HG02970 (cell line): ENCODE measurements around the gene BBX.
"Not testable (repeated sequence)": the region's sequence is repeated elsewhere in the genome, so short reads cannot be mapped to it uniquely, and the experiment has no call there.

ENCODE experiments used
- ATAC-seq: cut with Tn5 transposase; IDR thresholded peaks from one replicate; pipeline ENCODE4 v1.9.1; 2021; ENCODE audit warnings: mild to moderate bottlenecking, moderate library complexity, moderate number of reproducible peaks; ENCODE audit not compliant: unreplicated experiment, low FRiP score

Gene BBX

DNA sequence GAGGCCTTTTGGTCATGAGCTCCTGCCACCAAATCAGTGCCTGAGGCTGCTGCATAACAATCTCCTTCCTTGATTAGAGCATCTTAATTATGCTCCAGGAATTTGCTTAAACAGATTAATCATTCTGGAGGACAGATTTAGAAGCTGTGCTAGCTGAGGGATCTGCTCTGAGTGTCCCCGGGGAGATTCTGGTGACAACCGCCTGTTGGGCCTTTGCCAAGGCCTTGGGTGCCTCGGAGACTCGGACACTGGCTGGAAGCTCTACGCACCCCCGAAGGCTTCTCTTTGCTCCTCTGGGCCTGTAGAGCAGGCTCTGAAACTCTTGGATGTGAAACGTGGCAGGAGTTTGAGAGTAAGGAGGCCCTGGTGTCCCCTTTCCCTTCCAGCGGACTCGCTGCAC is 304.0 kb downstream of the BBX start:
- ATAC-seq = no peak

DNA sequence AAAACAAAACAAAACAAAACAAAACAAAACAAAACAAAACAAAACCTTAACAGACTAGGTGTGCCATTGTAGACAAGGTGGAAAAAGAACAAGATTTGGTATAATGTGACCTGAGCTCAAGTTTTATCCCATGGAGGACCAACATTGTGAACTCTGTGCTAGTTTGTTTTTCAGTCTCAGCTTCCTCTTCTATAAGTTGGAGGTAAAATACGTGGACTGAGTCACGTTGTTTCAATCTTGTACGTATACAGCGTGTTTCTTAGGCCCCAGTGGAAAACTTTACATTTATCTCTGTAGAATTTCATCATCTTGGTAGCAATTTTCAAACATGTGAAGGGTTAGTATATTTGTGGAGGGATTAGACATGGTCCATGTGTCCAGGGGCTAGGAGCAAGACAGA is 306.4 kb downstream of the BBX start:
- ATAC-seq = no peak

DNA sequence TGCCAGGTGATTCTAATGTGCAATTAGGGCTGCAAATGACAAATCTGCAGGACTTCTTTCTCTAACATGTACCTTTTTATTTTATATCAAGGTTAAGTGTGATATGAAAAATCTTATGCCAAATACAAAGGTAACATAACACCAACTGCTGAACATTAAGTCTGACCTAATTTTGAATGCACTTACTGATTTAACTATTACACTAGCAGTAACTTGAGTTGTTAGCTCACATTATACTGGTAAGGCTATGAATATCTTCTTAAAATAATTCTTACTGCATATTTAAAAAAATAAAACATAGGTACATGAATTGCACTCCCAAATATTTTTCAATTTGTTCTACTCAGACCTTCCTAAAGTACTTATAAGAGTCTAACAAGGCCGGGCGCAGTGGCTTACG is 308.8 kb downstream of the BBX start:
- ATAC-seq = no peak

DNA sequence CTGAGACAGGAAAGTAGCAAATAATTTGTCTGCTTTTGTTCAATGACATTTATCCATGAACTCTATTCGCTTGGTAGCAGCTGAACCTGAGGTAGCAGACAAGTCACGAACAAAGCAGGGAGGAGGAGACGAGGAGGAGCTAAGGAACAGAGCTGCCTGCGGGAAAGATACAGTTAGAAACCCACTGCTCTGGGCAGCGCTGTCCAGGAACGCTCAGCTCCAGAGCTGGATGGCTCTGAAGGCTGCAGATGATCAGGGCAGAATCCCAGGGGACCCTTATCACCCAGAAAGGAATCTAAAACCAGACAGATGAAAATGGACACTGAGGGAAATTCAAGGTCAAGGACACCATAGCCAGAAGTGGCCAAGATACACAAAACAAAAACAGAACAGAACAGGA is 310.3 kb downstream of the BBX start:
- ATAC-seq = no peak

DNA sequence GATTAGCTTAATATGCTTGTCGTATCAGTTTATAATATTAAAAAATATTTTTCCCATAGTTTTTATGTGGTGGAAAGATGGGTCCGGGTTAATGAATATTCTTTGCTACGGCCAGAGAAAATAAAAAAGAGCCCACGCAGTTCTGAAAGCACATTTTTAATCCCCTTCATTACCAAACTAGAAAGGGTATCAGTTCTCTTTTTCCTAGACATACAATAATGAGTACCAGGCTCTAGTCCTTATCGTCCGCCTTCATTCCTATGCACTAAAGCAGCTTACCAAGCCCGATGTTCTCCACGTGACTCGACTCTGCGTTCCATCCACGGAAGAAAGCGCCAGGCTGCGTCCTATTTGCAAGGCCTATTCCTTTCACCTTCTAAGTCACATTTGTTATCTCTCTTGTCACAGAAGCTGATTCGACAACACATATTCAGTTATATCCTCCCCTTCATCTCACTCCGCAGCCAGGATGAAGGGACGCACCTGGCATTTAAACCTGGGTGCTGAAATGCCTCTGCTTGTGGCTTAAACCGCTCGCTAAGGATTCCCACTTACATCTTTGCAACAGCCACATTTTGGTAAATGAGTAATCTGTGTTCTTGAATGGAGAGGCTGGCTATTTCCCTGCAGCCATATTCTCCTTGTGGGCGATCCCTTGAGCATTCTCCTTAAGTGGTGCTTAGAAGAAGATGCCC is 311.1 kb downstream of the BBX start:
- ATAC-seq = no peak

DNA sequence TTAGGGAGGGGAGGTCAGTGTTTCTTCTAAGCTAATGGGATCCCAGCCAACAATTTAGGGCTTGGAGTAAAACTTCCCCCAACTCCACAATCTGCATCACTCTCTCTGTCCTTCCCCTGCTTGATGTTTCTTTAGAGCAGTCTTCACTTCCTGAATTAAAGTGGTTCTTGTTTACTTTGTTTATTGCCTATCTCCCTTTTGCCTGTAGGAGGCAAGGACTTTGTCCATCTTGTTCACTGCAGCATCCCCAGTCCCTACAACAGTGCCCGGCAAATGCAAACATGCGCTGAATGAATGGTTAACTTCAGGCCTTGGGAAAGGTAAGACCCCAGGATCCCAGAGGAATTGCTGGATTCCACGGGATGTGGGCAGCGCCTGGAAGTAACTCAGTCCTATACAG is 312.2 kb downstream of the BBX start:
- not testable (repeated sequence) for ATAC-seq

DNA sequence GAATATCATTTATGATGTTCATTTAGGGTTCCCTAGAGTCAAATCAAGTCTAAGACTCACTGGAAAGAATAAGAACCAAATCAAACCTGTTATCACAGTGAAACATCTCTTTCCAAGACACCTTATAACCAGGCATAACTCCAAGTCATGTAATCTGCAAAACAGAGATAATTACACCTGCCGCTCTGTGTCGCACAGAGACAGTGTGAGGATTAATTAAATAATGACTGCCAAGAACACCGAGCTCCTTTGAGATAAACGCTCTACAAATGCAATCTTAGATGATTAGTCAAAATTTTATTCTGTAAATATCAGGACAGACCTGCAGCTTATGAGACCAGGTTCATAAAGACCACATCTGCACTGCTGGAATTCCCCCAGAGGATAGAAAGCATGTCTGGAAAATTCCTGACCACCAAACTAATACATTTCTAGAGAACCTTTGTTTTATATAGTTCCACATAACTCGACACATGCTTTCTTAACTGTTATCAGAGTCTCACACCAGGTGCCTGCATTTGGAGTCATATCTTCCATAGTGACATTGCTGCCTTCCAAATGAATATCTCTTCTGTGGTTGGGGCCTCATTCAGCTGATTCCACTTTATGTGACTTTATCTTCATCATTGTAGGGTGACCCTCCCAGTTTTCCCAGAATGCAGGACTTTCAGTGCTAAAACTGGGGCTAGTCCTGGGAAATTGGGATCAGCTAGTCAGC is 315.3 kb downstream of the BBX start:
- ATAC-seq = no peak

DNA sequence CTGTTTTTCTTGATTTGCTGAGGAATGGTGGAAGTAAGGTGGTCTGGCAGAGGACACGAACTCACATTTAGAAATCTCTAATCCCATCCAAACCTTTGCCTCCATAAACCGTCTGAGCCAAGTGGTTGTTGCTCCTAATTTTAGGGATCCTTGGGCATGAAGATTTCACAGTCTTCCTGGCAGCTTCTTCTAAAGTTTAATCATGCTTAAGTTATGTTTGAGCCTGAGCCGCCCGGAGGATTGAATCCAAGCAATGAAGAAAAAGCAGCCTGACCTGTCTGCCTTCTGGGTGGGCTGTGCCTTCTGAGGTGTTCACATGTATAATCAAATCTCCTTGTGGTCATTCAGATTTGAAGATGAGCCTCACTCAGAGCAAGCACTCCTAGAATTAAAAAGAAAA is 319.1 kb downstream of the BBX start:
- ATAC-seq = no peak

DNA sequence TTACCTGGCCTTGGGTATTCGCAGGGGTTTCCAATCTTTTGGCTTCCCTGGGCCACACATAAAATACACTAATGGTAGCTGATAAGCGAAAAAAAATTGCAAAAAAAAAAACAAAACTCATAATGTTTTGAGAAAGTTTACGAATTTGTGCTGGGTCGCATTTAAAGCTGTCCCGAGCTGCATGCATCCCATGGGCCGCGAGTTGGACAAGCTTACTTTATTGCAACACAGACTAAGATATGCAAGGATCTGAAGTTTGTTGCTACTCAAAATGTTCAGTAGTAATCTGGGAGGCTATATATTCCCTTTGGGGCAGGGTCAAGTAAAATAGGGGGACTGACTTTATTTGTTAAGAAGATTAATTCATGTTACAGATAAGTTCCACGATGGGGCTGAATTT is 320.2 kb downstream of the BBX start:
- no peak for ATAC-seq

DNA sequence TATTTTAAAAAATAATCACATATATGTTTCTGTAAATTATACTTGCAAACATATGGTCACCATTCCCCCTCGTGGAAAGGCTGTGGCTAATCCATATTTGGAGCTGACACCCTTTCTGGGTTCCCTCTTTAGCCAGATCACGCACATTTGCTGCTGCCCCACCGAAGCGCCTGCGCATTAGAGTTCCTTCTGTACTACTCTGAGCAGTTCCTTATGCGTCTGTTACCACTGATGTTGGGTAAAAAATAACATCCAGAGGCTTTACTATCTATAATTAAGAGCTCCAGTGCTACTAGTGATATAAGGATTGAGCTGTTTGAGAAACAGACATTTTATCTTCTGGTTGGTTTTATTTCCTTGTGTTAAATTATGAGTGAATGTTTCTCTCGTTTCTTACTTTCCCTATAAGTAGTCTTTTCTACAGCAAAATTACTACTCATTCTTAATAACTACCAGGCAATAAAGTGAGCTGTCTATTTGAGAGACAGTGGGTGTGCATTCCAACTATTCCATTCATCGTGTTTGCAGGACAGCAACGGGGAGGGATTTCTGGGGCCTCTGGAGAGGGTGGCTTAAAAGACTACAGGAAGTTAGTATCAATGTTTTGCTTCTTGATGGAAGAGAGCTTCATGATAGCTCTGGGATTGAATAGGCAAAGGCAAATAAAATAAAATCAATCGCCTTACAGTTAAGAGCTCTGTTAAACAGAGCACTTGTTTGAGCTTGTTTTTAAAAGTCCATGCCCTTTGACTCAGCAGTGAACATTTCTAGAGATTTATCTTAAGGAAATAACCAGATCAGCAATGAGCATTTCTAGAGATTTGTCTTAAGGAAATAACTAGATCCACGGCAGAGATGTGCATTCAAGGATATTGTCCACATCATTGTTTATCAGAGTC is 322.9 kb downstream of the BBX start:
- no peak for ATAC-seq

DNA sequence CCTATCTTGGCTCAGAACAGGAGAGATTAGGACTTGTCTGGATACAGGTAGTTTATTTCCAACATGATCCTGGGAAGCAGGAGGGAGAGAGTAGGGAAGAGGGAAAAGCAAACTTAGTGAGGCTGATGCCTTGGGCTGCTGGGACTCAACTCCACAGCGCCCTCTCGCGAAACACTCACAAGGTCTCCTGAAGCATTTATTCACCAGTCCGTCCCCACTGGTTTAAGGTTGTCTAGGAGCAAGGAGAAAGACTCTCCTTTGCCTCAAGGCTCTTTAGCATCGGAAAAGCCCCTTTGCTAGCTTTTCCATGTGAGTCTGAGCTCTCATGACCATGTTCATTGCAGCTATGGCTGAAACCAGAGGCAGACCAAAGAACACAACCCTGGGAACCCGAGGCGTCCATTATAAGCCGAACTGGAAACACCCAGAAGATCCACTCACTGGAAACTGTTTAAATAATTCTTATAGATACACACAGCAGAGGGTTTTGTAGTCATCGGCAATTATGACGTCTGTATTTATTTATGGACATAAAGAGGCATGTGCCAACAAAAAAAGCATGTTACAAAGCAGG is 323.6 kb downstream of the BBX start:
- no peak for ATAC-seq

DNA sequence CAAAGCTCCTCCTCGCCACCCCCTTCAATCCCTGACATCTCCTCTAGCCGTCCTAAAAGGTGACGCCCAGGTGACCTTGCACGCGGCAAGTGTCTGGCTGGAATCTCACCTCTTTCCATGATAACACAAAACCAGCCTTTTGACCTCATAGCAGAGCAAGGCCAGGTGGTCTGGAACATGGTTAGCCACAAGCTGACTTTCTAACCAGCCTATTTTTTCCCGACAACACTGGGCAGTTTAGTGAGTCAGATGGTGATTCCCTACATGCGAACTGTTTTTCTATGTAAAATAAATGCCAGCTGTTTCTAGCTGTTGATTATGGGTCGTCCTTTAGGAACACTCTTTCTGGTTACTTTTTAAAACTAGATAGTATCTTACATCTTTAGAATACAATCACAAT is 325.0 kb downstream of the BBX start:
- no peak for ATAC-seq

DNA sequence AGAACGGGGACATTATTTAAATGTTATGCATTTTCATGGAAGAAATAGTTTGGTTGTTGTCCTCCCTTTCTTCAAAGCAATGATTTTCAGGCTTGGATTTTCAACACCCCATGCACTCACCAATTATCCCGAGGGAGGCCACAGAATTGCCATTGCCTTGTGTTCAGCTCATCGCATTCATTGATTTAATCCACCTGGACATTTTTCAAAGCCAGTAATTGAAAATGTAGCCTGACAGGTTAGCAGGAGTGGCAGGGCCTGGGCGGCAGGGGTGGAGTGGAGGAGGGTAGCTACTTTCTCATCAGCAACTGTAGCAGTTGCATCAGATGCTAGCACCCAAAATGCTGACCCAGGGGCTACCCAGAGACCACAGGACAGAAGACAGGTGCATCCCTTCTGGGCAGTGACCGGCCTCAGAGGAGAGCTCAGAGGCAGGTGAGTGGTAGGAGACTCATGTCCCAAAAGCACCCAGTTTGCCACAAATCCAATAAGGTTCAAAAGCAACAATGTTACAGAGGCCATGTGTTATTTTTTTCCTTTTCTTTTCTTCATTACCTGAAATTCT is 325.7 kb downstream of the BBX start:
- no peak for ATAC-seq

DNA sequence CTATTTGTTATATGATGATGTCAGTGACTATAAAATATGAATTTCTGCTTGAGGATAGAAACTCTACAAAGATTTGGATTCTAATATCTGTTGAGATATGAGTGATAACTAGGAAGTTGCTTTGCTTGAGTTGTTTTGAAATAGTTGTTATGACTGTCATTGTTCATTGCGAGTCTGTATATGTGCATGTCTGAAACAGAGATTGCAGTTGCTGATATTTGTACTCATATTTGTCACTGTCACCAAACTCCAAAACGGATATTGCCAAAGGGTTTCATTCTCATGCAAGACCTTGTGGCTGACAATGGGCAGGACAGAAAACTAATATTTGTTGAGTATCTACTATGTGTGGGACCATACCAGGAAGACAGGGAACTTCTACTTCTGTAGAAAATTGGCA is 327.9 kb downstream of the BBX start:
- no peak for ATAC-seq

DNA sequence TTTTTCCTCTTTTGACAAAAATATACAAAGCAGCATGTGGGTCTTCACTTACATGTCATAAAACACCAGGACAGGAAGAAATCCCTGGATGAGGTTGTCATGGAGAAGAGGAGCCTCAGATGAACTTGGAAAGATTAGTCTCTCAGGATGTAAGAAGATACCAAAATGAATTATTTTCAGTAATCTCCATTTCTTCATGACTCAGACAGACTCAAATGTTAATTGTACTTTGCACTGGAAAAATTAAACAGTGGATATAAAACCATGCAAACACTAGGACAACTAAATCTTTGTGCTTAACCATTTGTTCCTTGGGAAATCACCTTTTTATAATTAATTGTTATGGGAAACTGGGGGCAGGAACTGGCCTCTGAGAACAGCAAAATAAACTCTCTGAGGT is 331.1 kb downstream of the BBX start:
- no peak for ATAC-seq

DNA sequence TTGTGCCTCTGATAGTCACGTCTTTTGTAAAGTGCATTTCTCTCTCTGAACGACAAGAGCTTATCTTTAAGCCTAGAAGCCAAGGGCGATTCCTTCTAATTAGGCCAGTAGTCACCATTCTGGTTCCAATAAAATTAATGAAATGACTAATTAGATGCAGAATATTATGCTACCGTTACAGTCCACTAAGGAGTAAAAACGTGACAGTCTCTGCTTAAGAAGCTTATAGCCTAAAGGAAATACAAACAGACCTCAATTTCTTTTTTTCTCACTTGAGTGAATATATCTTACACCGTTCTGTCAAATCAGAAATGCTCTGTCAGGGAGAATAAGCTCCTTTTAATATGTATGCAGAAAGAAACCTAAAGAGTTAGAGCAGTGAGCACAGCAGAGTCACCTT is 332.0 kb downstream of the BBX start:
- no peak for ATAC-seq

DNA sequence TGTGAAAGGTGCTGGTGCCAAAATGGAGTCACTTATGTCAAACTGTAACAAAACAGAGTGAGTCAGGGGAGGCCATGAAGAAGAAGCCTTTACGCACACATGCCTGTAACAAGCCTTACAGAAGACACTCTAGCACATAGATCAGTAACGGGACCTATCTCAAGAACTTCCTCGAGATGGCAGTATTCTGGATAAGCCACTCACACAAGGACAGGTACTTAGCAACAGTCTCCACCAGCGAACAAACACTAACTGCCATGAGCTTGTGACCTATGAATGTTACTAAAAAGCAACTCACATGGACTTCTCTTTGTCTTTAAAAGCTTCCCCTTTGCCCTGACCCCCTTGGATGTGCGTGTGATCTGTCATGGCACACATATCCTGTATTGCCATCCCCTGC is 332.9 kb downstream of the BBX start:
- ATAC-seq = no peak

DNA sequence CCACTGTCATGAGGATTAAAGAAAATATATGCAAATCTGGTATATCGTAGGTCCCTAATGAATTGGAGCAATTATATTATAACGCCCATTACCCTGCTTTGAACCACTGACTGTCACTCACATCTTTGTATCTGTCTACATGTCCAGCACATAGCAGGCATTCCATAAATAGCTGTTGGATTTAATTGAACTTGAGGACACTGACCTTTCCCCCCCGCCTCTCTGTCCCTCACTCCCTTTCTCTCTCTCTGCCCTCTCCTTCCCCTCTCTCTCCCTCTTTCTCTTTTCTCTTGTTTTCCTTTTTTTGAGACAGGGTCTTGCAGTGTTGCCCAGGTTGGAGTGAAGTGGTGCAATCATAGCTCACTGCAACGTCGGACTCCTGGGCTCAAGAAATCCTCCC is 335.1 kb downstream of the BBX start:
- no peak for ATAC-seq

DNA sequence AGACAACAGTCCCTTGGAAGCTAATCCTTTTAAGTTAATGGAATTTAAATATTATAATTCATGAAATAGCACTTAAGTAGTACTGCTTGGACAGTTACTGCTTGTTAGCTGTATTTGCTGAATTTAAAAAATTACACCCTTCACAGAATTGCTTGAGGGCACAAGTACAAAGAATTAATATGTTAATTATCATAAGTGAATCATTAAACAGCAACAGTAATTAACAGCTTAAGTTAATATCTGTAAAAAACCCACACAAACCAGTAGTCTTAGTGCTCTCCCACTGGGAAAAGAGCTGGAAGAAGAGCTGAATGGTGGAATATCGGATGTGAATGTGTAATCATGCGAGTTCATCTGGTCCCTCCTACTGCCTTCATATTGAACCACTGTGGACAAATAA is 336.1 kb downstream of the BBX start:
- ATAC-seq = no peak
